ENCODE measurements around the gene MUC2. TPM values are rescaled to one million over a fixed set of nuclear protein-coding genes. Genes with fewer than 3 reads are reported as not detected.

The MUC2 gene
- total RNA-seq, 1 experiment from 2014 or later, result 0.26 TPM

GRCh38 chr11:1047595-1048156, 27.0 kb upstream of the MUC2 start:
- H3K9me3 ChIP-seq (ENCODE audit: low read length), result no peaks in the 10 kb centered on the region
- BruUV-seq (replicated peaks), result no TSS peak
- no peak overlapping the region for H2AFZ ChIP-seq (ENCODE audit: low read length)
- H3K4me3 ChIP-seq (ENCODE audit: low read length), result no peak overlapping the region
- DNase-seq (no peak), ATAC-seq (no peak)
- TF ChIP-seq EZH2phosphoT487 (IDR thresholded peaks at IDR 0.05; ENCODE audit: borderline replicate concordance, low read length) (no peak), EZH2 (IDR thresholded peaks at IDR 0.05; ENCODE audit: low read length, unreplicated experiment) (no peak)
- intact Hi-C loops (cut with micrococcal nuclease), result no loop called here
- no peaks in the 10 kb centered on the region for H3K9me2 ChIP-seq (replicated peaks; ENCODE audit: low read length)
- no peaks in the 10 kb centered on the region for H3K79me2 ChIP-seq (ENCODE audit: low read length)
- POLR2A ChIA-PET (ENCODE audit: unreplicated experiment), result interaction anchor here (0.7 kb wide), 1 partner anchor 188 kb away, joined by 12 read pairs; no protein-coding TSS in a partner anchor
- H3K27me3 ChIP-seq (ENCODE audit: low read length), result no peaks in the 10 kb centered on the region
- H3K36me3 ChIP-seq (ENCODE audit: low read depth, low read length), result no peaks in the 10 kb centered on the region
- H4K20me1 ChIP-seq (ENCODE audit: low read length), result no peaks in the 10 kb centered on the region
- H3K9ac ChIP-seq (ENCODE audit: low read length), result no peak overlapping the region
- CTCF ChIA-PET, result no interaction called here
- no peak overlapping the region for H3K27ac ChIP-seq (ENCODE audit: low read length)
- H3K4me1 ChIP-seq (ENCODE audit: insufficient read depth, low read length), result peaks cover 11% of the 10 kb centered on the region; the same call in 1 of the 2 replicates
- no peak overlapping the region for H3K4me2 ChIP-seq (ENCODE audit: low read length)
- no peaks in the 10 kb centered on the region for H3F3A ChIP-seq (ENCODE audit: low read length, unreplicated experiment)

DNA sequence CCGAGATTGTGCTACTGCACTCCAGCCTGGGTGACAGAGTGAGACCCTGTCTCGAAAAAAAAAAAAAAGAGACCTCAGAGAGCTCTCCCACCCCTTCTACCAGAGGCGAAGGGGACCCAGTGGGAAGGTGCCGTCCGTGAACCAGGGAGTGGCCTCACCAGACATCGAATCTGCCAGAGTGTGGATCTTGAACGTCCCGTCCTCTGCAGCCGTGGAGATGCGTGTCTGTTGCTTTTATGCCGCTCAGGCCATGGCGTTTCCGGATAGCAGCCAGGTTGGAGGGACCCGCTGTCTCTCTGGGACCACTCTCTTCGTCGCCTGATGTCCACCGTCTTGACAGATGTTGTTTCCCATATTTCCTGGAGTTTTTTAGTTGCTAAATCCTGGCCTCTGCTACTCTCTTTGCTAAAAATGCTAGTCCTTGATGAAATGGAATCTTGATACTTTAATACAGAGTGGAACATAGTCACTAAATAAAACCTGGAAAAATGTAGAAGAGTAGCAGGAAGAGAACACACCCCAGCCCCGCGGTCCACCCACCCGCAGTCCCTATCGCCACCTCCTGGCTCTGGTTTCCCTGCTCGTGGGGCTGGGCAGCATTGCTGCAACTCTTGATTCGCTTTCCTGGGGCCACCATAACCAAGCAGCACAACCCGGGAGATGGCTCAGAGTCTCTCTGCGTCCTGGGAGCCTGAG, 26.2 kb upstream of the MUC2 start:
- Histone ChIP-seq H3K79me2 (ENCODE audit: low read length) (no peaks in the 10 kb centered on the region), H3K27ac (ENCODE audit: low read length) (no peak overlapping the region), H3K4me2 (ENCODE audit: low read length) (no peak overlapping the region), H3K9ac (ENCODE audit: low read length) (no peak overlapping the region), H3K36me3 (ENCODE audit: low read depth, low read length) (no peaks in the 10 kb centered on the region), H4K20me1 (ENCODE audit: low read length) (no peaks in the 10 kb centered on the region), H3F3A (ENCODE audit: low read length, unreplicated experiment) (no peaks in the 10 kb centered on the region), H2AFZ (ENCODE audit: low read length) (no peak overlapping the region), H3K27me3 (ENCODE audit: low read length) (no peaks in the 10 kb centered on the region), H3K9me2 (replicated peaks; ENCODE audit: low read length) (no peaks in the 10 kb centered on the region), H3K4me1 (ENCODE audit: insufficient read depth, low read length) (peaks cover 19% of the 10 kb centered on the region), H3K9me3 (ENCODE audit: low read length) (no peaks in the 10 kb centered on the region), H3K4me3 (ENCODE audit: low read length) (no peak overlapping the region)
- intact Hi-C loops (cut with micrococcal nuclease), result no loop called here
- CTCF ChIA-PET, result interaction anchor here (0.7 kb wide), 1 partner anchor 549 kb away, joined by 3 read pairs; no protein-coding TSS in a partner anchor
- TF ChIP-seq CTCF (conservative IDR thresholded peaks at IDR 0.05; ENCODE audit: low read depth, low read length) (0 out of 2 replicates have a peak, but pooled peaks have one; percentile 9), EZH2 (IDR thresholded peaks at IDR 0.05; ENCODE audit: low read length, unreplicated experiment) (no peak), EZH2phosphoT487 (IDR thresholded peaks at IDR 0.05; ENCODE audit: borderline replicate concordance, low read length) (no peak)
- POLR2A ChIA-PET (ENCODE audit: unreplicated experiment), result interaction anchor here (0.7 kb wide), 1 partner anchor 189 kb away, joined by 12 read pairs; no protein-coding TSS in a partner anchor
- no TSS peak for BruUV-seq (replicated peaks)
- ATAC-seq, result no peak
- no peak for DNase-seq

DNA sequence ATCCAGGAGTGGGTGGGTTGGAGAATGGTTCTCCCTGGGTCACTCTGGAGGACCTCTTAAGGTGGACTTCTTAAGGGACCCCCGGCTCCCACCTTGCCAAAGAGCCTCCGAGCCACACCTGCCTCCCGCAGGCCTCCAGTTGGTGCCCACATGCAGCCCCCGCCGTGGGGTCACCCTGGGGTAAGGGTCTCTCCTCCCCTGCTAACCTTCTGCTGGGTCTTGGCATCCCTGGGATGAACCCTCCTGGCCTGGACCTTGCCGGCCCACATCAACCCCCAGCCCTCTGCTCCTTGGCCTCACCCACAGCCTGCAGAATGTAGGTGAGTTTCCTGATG, 25.6 kb upstream of the MUC2 start:
- TF ChIP-seq EZH2phosphoT487 (IDR thresholded peaks at IDR 0.05; ENCODE audit: borderline replicate concordance, low read length), result no peak
- TF ChIP-seq CTCF (conservative IDR thresholded peaks at IDR 0.05; ENCODE audit: low read depth, low read length), result no peak
- TF ChIP-seq EZH2 (IDR thresholded peaks at IDR 0.05; ENCODE audit: low read length, unreplicated experiment), result no peak
- Histone ChIP-seq H4K20me1 (ENCODE audit: low read length) (no peaks in the 10 kb centered on the region), H3K9me3 (ENCODE audit: low read length) (no peaks in the 10 kb centered on the region), H3K4me3 (ENCODE audit: low read length) (no peak overlapping the region), H3F3A (ENCODE audit: low read length, unreplicated experiment) (no peaks in the 10 kb centered on the region), H2AFZ (ENCODE audit: low read length) (no peak overlapping the region), H3K4me2 (ENCODE audit: low read length) (no peak overlapping the region), H3K4me1 (ENCODE audit: insufficient read depth, low read length) (peaks cover 24% of the 10 kb centered on the region), H3K79me2 (ENCODE audit: low read length) (no peaks in the 10 kb centered on the region), H3K36me3 (ENCODE audit: low read depth, low read length) (no peaks in the 10 kb centered on the region), H3K27me3 (ENCODE audit: low read length) (no peaks in the 10 kb centered on the region), H3K9ac (ENCODE audit: low read length) (no peak overlapping the region), H3K27ac (ENCODE audit: low read length) (no peak overlapping the region), H3K9me2 (replicated peaks; ENCODE audit: low read length) (no peaks in the 10 kb centered on the region)
- no TSS peak for BruUV-seq (replicated peaks)
- intact Hi-C loops (cut with micrococcal nuclease), result no loop called here
- CTCF ChIA-PET, result no interaction called here
- POLR2A ChIA-PET (ENCODE audit: unreplicated experiment), result no interaction called here
- no peak for DNase-seq
- ATAC-seq, result no peak

All from PC-3 (cell line).